DOHH2 (cell line): ENCODE measurements around the gene PRAMEF14.
"Not testable (repeated sequence)": the region's sequence is repeated elsewhere in the genome, so short reads cannot be mapped to it uniquely, and the experiment has no call there.

Experiments used
- H3F3A ChIP-seq: fragments of 200-600 bp; sonication (generic), shearing (Covaris generic); 2 replicates; pipeline ENCODE4 v1.6.0; 2016; ENCODE audit warnings: antibody characterized with exemption, mild to moderate bottlenecking; ENCODE audit not compliant: control insufficient read depth, insufficient read depth
- H3K27ac ChIP-seq: fragments of 200-600 bp; sonication (generic); 2 replicates; pipeline ENCODE4 v1.5.1; 2014; ENCODE audit warnings: low read depth, mild to moderate bottlenecking, low read length, moderate library complexity
- H3K27me3 ChIP-seq: fragments of 200-600 bp; sonication (generic); 2 replicates; pipeline ENCODE4 v1.6.1; 2014; ENCODE audit warnings: mild to moderate bottlenecking, low read length, mixed read lengths; ENCODE audit not compliant: control insufficient read depth
- H3K36me3 ChIP-seq: fragments of 200-600 bp; sonication (generic); 2 replicates; pipeline ENCODE4 v1.6.1; 2014; ENCODE audit warnings: mild to moderate bottlenecking, low read length, moderate library complexity, mixed read lengths; ENCODE audit not compliant: control insufficient read depth
- H3K4me1 ChIP-seq: fragments of 200-600 bp; sonication (generic); 2 replicates; pipeline ENCODE4 v1.6.1; 2014; ENCODE audit warnings: mild to moderate bottlenecking, low read length, mixed read lengths; ENCODE audit not compliant: control insufficient read depth
- H3K4me2 ChIP-seq: fragments of 200-600 bp; sonication (generic); 2 replicates; pipeline ENCODE4 v1.6.0; 2014; ENCODE audit warnings: mild to moderate bottlenecking, low read length, moderate library complexity
- H3K4me3 ChIP-seq: fragments of 200-600 bp; sonication (generic); 2 replicates; pipeline ENCODE4 v1.5.1; 2014; ENCODE audit warnings: mild to moderate bottlenecking, low read length, mixed read lengths
- H3K79me2 ChIP-seq: fragments of 200-600 bp; sonication (generic); 2 replicates; pipeline ENCODE4 v1.6.1; 2014; ENCODE audit warnings: mild to moderate bottlenecking, low read length, mixed read lengths; ENCODE audit not compliant: control insufficient read depth
- H3K9me2 ChIP-seq: fragments of 200-600 bp; sonication (generic); replicated peaks from 2 replicates; pipeline ENCODE4 v1.6.1; 2014; ENCODE audit warnings: mild to moderate bottlenecking, low read length, mixed read lengths; ENCODE audit not compliant: control insufficient read depth
- H3K9me3 ChIP-seq: fragments of 200-600 bp; sonication (generic); 2 replicates; pipeline ENCODE4 v1.6.1; 2014; ENCODE audit warnings: antibody characterized with exemption, low read length, mixed read lengths; ENCODE audit not compliant: control insufficient read depth, insufficient read depth
- H4K20me1 ChIP-seq: fragments of 200-600 bp; sonication (generic); 2 replicates; pipeline ENCODE4 v1.6.0; 2014; ENCODE audit warnings: low read depth, mild to moderate bottlenecking, antibody characterized with exemption, low read length, moderate library complexity; ENCODE audit not compliant: control insufficient read depth, insufficient read depth

The PRAMEF14 gene

GRCh38 chr1:13342496-13342895 lies 4.4 kb downstream of the PRAMEF14 start:
- H3K27ac ChIP-seq, H3K79me2 ChIP-seq, H3K4me2 ChIP-seq, H4K20me1 ChIP-seq, H3K27me3 ChIP-seq, H3K36me3 ChIP-seq, H3K9me2 ChIP-seq, H3K4me1 ChIP-seq, H3F3A ChIP-seq, H3K4me3 ChIP-seq, H3K9me3 ChIP-seq: not testable (repeated sequence)

- not testable (repeated sequence) for H3F3A ChIP-seq, H4K20me1 ChIP-seq, H3K9me2 ChIP-seq, H3K4me1 ChIP-seq, H3K79me2 ChIP-seq, H3K4me2 ChIP-seq, H3K36me3 ChIP-seq, H3K27ac ChIP-seq, H3K9me3 ChIP-seq, H3K27me3 ChIP-seq, H3K4me3 ChIP-seq
Measured at GRCh38 chr1:13315281-13315680, 31.7 kb downstream of the PRAMEF14 start, which contains the start of gene PRAMEF15. Gene PRAMEF15 (plus strand): TSS chr1:13315581. CDS start chr1:13318408, 2,827 bp downstream.

GRCh38 chr1:13303239-13303638 lies 43.7 kb downstream of the PRAMEF14 start, which contains the start of gene PRAMEF33:
Gene PRAMEF33 (plus strand): TSS chr1:13303539. CDS start chr1:13305955, 2,416 bp downstream.
- not testable (repeated sequence) for H3K4me3 ChIP-seq, H3K27me3 ChIP-seq, H3K79me2 ChIP-seq, H3F3A ChIP-seq, H3K27ac ChIP-seq, H4K20me1 ChIP-seq, H3K4me2 ChIP-seq, H3K9me2 ChIP-seq, H3K9me3 ChIP-seq, H3K4me1 ChIP-seq, H3K36me3 ChIP-seq

- not testable (repeated sequence) for H3K36me3 ChIP-seq, H4K20me1 ChIP-seq, H3F3A ChIP-seq, H3K27me3 ChIP-seq, H3K4me2 ChIP-seq, H3K4me3 ChIP-seq, H3K9me2 ChIP-seq, H3K4me1 ChIP-seq, H3K27ac ChIP-seq, H3K79me2 ChIP-seq, H3K9me3 ChIP-seq
Measured at GRCh38 chr1:13302197-13302596, 44.7 kb downstream of the PRAMEF14 start.

- not testable (repeated sequence) for H3K36me3 ChIP-seq, H3K4me1 ChIP-seq, H3K27ac ChIP-seq, H4K20me1 ChIP-seq, H3K9me2 ChIP-seq, H3F3A ChIP-seq, H3K27me3 ChIP-seq, H3K4me2 ChIP-seq, H3K79me2 ChIP-seq, H3K4me3 ChIP-seq, H3K9me3 ChIP-seq
Measured at GRCh38 chr1:13298699-13299098, 48.2 kb downstream of the PRAMEF14 start.

GRCh38 chr1:13297216-13297931 lies 49.6 kb downstream of the PRAMEF14 start:
- not testable (repeated sequence) for H3K4me3 ChIP-seq, H3K36me3 ChIP-seq, H3F3A ChIP-seq, H3K79me2 ChIP-seq, H4K20me1 ChIP-seq, H3K9me2 ChIP-seq, H3K9me3 ChIP-seq, H3K27me3 ChIP-seq, H3K27ac ChIP-seq, H3K4me1 ChIP-seq, H3K4me2 ChIP-seq
